ENCODE results near the gene EIF4E.
"Not testable (repeated sequence)": the region's sequence is repeated elsewhere in the genome, so short reads cannot be mapped to it uniquely, and the experiment has no call there.

The EIF4E gene

GRCh38 chr4:98899277-98899676 lies 29.7 kb downstream of the EIF4E start:
- TF ChIP-seq CTCF (IDR thresholded peaks at IDR 0.05), result no peak
- TF ChIP-seq ZFX (IDR thresholded peaks at IDR 0.05; ENCODE audit: borderline replicate concordance), result no peak
- H3K27ac ChIP-seq, result no peak overlapping the region

DNA sequence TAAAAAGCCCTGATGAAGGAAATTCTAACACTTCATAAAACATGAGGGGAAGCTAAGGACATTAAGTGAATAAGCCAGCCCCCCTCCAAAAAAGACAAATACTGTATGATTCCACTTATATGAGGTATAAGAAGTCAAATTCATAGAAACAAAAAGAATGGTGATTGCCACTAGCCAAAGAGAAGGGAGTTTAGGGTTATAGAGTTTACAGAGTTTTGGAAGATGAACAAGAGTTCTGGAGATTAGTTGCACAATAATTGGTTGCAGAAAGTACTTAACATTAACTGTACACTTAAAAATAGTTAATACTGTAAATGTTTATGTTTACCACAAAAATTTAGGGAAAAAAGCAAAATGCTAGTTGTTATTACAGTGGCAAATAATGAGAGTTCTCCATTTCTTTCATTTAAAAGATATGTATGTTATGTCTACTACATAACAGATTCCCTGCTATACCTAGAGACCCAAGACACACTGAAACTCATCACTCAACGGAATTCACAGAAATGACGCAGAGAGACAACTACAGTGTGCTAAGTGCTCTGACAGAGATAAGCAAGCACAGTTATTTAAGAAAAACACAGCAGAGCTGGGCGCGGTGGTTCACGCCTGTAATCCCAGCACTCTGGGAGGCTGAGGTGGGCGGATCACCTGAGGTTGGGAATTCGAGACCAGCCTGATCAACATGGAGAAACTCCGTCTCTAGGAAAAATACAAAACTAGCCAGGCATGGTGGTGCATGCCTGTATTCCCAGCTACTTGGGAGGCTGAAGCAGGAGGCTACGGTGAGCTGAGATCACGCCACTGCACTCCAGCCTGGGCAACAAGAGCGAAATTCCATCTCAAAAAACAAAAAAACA lies 37.2 kb downstream of the EIF4E start:
- no peak overlapping the region for H3K27ac ChIP-seq
- no peak for TF ChIP-seq CTCF (IDR thresholded peaks at IDR 0.05)
- TF ChIP-seq ZFX (IDR thresholded peaks at IDR 0.05; ENCODE audit: borderline replicate concordance), result no peak

GRCh38 chr4:98890702-98891455 lies 38.1 kb downstream of the EIF4E start:
- no peak overlapping the region for H3K27ac ChIP-seq
- TF ChIP-seq CTCF (IDR thresholded peaks at IDR 0.05) (no peak), ZFX (IDR thresholded peaks at IDR 0.05; ENCODE audit: borderline replicate concordance) (no peak)

DNA sequence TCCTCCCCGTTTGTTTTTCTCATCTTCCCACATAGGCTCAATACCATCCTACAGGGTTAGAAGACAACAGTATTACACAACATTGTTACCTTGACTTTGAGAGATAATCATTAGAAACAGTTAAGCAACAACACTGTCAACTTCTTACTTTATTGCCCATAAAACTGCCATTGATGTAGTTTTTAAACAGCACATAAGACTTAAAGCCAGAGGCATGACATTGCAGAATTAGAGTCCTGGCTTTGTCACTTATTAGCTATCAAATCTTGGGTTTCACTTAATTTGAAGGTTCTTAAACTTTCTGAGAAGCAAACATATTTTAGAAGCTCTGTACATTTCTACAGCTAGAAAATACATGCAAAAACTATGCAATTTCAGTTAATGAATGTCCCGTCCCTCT lies 41.8 kb downstream of the EIF4E start:
- no peak for TF ChIP-seq CTCF (IDR thresholded peaks at IDR 0.05)
- H3K27ac ChIP-seq, result no peak overlapping the region

- H3K27ac ChIP-seq, result not testable (repeated sequence)
Observed at GRCh38 chr4:98886382-98886781, 42.6 kb downstream of the EIF4E start.

GRCh38 chr4:98880884-98881283 lies 48.0 kb downstream of the EIF4E start:
- not testable (repeated sequence) for H3K27ac ChIP-seq

DNA sequence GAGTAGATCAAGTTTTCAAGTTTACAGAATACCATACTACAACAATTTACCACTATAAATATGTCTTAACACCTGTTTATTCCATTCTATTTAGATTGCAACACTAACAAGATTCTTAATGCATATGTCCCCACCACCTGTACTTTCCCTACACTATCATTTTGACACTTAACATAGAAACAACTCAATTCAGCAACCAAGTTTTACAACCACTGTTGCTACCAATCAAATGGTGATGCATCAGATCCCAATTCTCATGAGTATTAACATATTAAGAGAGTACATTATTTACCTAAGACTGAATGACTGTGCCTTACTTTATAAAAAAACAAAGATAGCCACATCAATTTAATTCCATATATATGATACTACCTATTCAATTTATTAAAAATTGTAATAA lies 49.4 kb downstream of the EIF4E start:
- H3K27ac ChIP-seq, result no peak overlapping the region
- TF ChIP-seq CTCF (IDR thresholded peaks at IDR 0.05) (no peak), ZFX (IDR thresholded peaks at IDR 0.05; ENCODE audit: borderline replicate concordance) (no peak)

DNA sequence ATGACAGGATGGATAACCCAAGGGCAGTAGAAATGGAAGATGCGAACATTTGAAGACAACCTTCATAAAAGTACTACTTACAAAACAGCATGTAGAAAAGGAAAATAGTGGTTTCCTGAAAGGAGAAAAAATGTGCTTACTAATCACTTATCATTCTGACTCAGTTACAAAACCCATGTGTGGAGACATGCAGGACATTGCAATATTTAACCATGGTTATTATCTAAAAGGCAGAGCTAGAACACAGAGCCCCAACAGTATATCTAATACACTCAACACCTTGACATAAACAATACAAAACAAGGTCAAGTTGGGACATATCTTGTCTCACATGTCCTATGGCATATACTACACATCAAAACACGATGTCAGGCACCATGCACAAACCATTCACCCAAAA lies 55.9 kb downstream of the EIF4E start:
- TF ChIP-seq ZFX (IDR thresholded peaks at IDR 0.05; ENCODE audit: borderline replicate concordance) (no peak), CTCF (IDR thresholded peaks at IDR 0.05) (no peak)
- no peak overlapping the region for H3K27ac ChIP-seq

DNA sequence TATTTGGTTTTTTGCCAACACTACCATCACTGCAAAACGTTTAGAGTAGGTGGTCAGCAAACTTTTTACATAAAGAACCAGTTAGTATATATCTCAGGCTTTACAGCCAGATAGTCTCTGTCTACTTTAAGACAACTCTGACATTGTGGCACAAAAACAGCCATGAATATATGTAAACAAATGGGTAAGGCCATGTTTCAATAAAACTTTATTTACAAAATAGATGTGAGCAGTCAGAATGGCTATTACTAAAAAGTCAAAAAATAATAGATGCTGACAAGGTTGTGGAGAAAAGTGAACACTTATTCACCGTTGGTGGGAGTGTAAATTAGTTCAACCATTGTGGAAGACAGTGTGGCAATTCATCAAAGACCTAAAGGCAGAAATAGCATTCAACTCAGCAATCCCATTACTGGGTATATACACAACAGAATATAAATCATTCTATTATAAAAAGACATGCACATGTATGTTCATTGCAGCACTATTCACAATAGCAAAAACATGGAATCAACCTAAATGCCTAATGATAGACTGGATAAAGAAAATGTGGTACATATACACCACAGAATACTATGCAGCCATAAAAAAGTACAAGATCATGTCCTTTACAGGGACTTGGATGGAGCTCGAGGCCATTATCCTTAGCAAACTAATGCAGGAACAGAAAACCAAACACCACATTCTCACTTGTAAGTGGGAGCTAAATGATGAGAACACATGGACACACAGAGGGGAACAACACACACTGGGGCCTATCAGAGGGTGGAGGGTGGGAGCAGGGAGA lies 56.6 kb downstream of the EIF4E start:
- not testable (repeated sequence) for H3K27ac ChIP-seq
